ENCODE data around the gene HERPUD1. TPM values are rescaled to one million over a fixed set of nuclear protein-coding genes. Genes with fewer than 3 reads are reported as not detected.

Gene HERPUD1
- total RNA-seq, 1 donor from 2014 or later: 16.1 TPM

GRCh38 chr16:56960681-56961281 is 28.8 kb downstream of the HERPUD1 start:
- Histone ChIP-seq H3K36me3 (no peaks in the 10 kb centered on the region), H2AFZ (replicated peaks) (no peak overlapping the region), H3K9ac (no peak overlapping the region), H3K4me1 (no peaks in the 10 kb centered on the region), H3K9me3 (ENCODE audit: low read depth) (no peaks in the 10 kb centered on the region), H4K20me1 (ENCODE audit: low read depth) (no peaks in the 10 kb centered on the region), H3K4me2 (no peak overlapping the region), H3F3A (ENCODE audit: low read depth) (no peaks in the 10 kb centered on the region), H3K79me2 (ENCODE audit: low read depth) (no peaks in the 10 kb centered on the region), H3K27ac (no peak overlapping the region), H3K27me3 (no peaks in the 10 kb centered on the region), H3K4me3 (no peak overlapping the region)
- no peaks in the 10 kb centered on the region for H3K9me3 Mint-ChIP-seq
- no peak for DNase-seq (ENCODE audit: low spot score)
- peaks cover 5% of the 10 kb centered on the region for H3K27me3 Mint-ChIP-seq (ENCODE audit: insufficient read depth, low read depth)
- no peak overlapping the region for H3K27ac Mint-ChIP-seq
- H3K4me3 Mint-ChIP-seq: no peak overlapping the region
- H3K36me3 Mint-ChIP-seq: no peaks in the 10 kb centered on the region
- TF ChIP-seq EZH2 (IDR thresholded peaks at IDR 0.05) (no peak), CTCF (IDR thresholded peaks at IDR 0.05) (no peak), EZH2phosphoT487 (IDR thresholded peaks at IDR 0.05) (no peak)
- H3K4me1 Mint-ChIP-seq: peaks cover 10% of the 10 kb centered on the region

- Mint-ChIP-seq H3K36me3 (no peaks in the 10 kb centered on the region), H3K9me3 (no peaks in the 10 kb centered on the region), H3K4me1 (peaks cover 12% of the 10 kb centered on the region), H3K27ac (no peak overlapping the region), H3K4me3 (no peak overlapping the region), H3K27me3 (ENCODE audit: insufficient read depth, low read depth) (peaks cover 5% of the 10 kb centered on the region)
- no peaks in the 10 kb centered on the region for H3F3A ChIP-seq (ENCODE audit: low read depth)
- H3K36me3 ChIP-seq: no peaks in the 10 kb centered on the region
- no peak overlapping the region for H2AFZ ChIP-seq (replicated peaks)
- H3K79me2 ChIP-seq (ENCODE audit: low read depth): no peaks in the 10 kb centered on the region
- TF ChIP-seq EZH2phosphoT487 (IDR thresholded peaks at IDR 0.05) (no peak), EZH2 (IDR thresholded peaks at IDR 0.05) (no peak), CTCF (IDR thresholded peaks at IDR 0.05) (no peak)
- H4K20me1 ChIP-seq (ENCODE audit: low read depth): no peaks in the 10 kb centered on the region
- no peak for DNase-seq (ENCODE audit: low spot score)
- no peak overlapping the region for H3K4me3 ChIP-seq
- H3K27me3 ChIP-seq: no peaks in the 10 kb centered on the region
- H3K9ac ChIP-seq: no peak overlapping the region
- H3K4me1 ChIP-seq: no peaks in the 10 kb centered on the region
- no peak overlapping the region for H3K27ac ChIP-seq
- H3K4me2 ChIP-seq: no peak overlapping the region
- H3K9me3 ChIP-seq (ENCODE audit: low read depth): no peaks in the 10 kb centered on the region
These were observed 29.4 kb downstream of the HERPUD1 start for GRCh38 chr16:56961386-56961785.

- H3K27ac ChIP-seq: no peak within 1 kb of the TSS
- H2AFZ ChIP-seq (replicated peaks): no peak within 1 kb of the TSS
- H3K4me1 ChIP-seq: no peaks in the 10 kb centered on the region
- no peaks in the 10 kb centered on the region for H3K79me2 ChIP-seq (ENCODE audit: low read depth)
- no peaks in the 10 kb centered on the region for H3F3A ChIP-seq (ENCODE audit: low read depth)
- Mint-ChIP-seq H3K27ac (no peak within 1 kb of the TSS), H3K27me3 (ENCODE audit: insufficient read depth, low read depth) (peaks cover 5% of the 10 kb centered on the region), H3K36me3 (no peaks in the 10 kb centered on the region), H3K4me3 (no peak within 1 kb of the TSS), H3K9me3 (no peaks in the 10 kb centered on the region), H3K4me1 (peaks cover 12% of the 10 kb centered on the region)
- TF ChIP-seq CTCF (IDR thresholded peaks at IDR 0.05) (no peak), EZH2phosphoT487 (IDR thresholded peaks at IDR 0.05) (no peak), EZH2 (IDR thresholded peaks at IDR 0.05) (no peak)
- H3K36me3 ChIP-seq: no peaks in the 10 kb centered on the region
- no peaks in the 10 kb centered on the region for H3K9me3 ChIP-seq (ENCODE audit: low read depth)
- no peak for DNase-seq (ENCODE audit: low spot score)
- H3K9ac ChIP-seq: no peak within 1 kb of the TSS
- H3K4me3 ChIP-seq: no peak within 1 kb of the TSS
- H4K20me1 ChIP-seq (ENCODE audit: low read depth): no peaks in the 10 kb centered on the region
- no peaks in the 10 kb centered on the region for H3K27me3 ChIP-seq
- no peak within 1 kb of the TSS for H3K4me2 ChIP-seq
These were observed 29.9 kb downstream of the HERPUD1 start, which contains the start of gene CETP for GRCh38 chr16:56961851-56962281. Gene CETP (plus strand): TSS chr16:56961950. CDS start chr16:56961980, 30 bp downstream.

All from neural progenitor cell (in vitro differentiated cells).